Measurements from ENCODE around the gene HDAC9.

- no peak for TF ChIP-seq POLR2A (IDR thresholded peaks at IDR 0.05; ENCODE audit: low read length)
- no peak for TF ChIP-seq GATA1 (IDR thresholded peaks at IDR 0.05; ENCODE audit: low read depth, low read length)
Measured at GRCh38 chr7:18864967-18865366, 369.4 kb downstream of the HDAC9 start.

Data from erythroblast (primary cell).